CD4-positive, alpha-beta T cell treated with Interleukin-17A for 4 hours (primary cell): ENCODE data around the gene PHAX.
A peak's percentile ranks its signal among the peaks of the same experiment; 100 is the strongest.
"Not testable (repeated sequence)": the region's sequence is repeated elsewhere in the genome, so short reads cannot be mapped to it uniquely, and the experiment has no call there.

Experiments
- DNase-seq: peaks from one replicate; pipeline ENCODE4 v3.0.0-alpha.2; 2020; ENCODE audit warnings: mixed read lengths

PHAX gene

GRCh38 chr5:126600631-126601511, at the start of gene PHAX:
TSS of gene PHAX (plus strand) at chr5:126600947. CDS start at chr5:126600963, 16 bp downstream.
- DNase-seq = peak; percentile 79

- no peak for DNase-seq
Observed at GRCh38 chr5:126552614-126553013, 48.1 kb upstream of the PHAX start.

GRCh38 chr5:126555101-126555500, 45.6 kb upstream of the PHAX start:
- DNase-seq = not testable (repeated sequence)

GRCh38 chr5:126561908-126562307, 38.8 kb upstream of the PHAX start:
- DNase-seq = no peak

- no peak for DNase-seq
Observed at GRCh38 chr5:126562823-126563222, 37.9 kb upstream of the PHAX start.

- DNase-seq = no peak
Observed at GRCh38 chr5:126568206-126568755, 32.5 kb upstream of the PHAX start.

- DNase-seq = no peak
Observed at GRCh38 chr5:126575644-126576043, 25.1 kb upstream of the PHAX start.

- no peak for DNase-seq
Observed at GRCh38 chr5:126576974-126577373, 23.8 kb upstream of the PHAX start.

GRCh38 chr5:126577415-126577814, 23.3 kb upstream of the PHAX start:
- DNase-seq = no peak

GRCh38 chr5:126579716-126580115, 21.0 kb upstream of the PHAX start:
- DNase-seq = no peak

- no peak for DNase-seq
Observed at GRCh38 chr5:126583761-126584160, 17.0 kb upstream of the PHAX start.

GRCh38 chr5:126587551-126588390, 13.0 kb upstream of the PHAX start:
- no peak for DNase-seq

GRCh38 chr5:126589536-126590297, 11.0 kb upstream of the PHAX start:
- no peak for DNase-seq

GRCh38 chr5:126591549-126591948, 9.2 kb upstream of the PHAX start:
- no peak for DNase-seq

- DNase-seq = peak; percentile 74
Observed at GRCh38 chr5:126594748-126595485, 5.8 kb upstream of the PHAX start, which contains the start of gene ALDH7A1. TSS of gene ALDH7A1 (minus strand) at chr5:126595219. CDS start at chr5:126595198, 21 bp downstream.

- DNase-seq = no peak
Observed at GRCh38 chr5:126595486-126596083, 5.2 kb upstream of the PHAX start.

- no peak for DNase-seq
Observed at GRCh38 chr5:126597156-126597555, 3.6 kb upstream of the PHAX start.

- no peak for DNase-seq
Observed at GRCh38 chr5:126599499-126599898, 1.2 kb upstream of the PHAX start.

GRCh38 chr5:126599971-126600630, 646 bp upstream of the PHAX start:
- DNase-seq = not testable (repeated sequence)

- no peak for DNase-seq
Observed at GRCh38 chr5:126603402-126603991, 2.8 kb downstream of the PHAX start.
